Sigmoid colon (tissue), 7 donors: Measurements from ENCODE around the gene PIF1. TPM values are rescaled to one million over a fixed set of nuclear protein-coding genes. Genes with fewer than 3 reads are reported as not detected.

ENCODE experiments used
- DNase-seq: peaks from one replicate; pipeline ENCODE4 v3.0.0-alpha.2; 2019
- H3K27ac ChIP-seq, 4 donors: fragments of 200-600 bp; sonication (generic); one replicate each; pipeline ENCODE4 v1.5.1; 2016 to 2019; ENCODE audit warnings: mild to moderate bottlenecking in 1 of 4
- H3K27me3 ChIP-seq, 3 donors: fragments of 200-600 bp; sonication (generic); one replicate each; pipeline ENCODE4 v1.5.1; 2019; ENCODE audit warnings: mild to moderate bottlenecking in 1 of 3
- H3K36me3 ChIP-seq, 4 donors: fragments of 200-600 bp; sonication (generic); one replicate each; pipeline ENCODE4 v1.5.1; 2016 to 2019
- H3K4me1 ChIP-seq, 4 donors: fragments of 200-600 bp; sonication (generic); one replicate each; pipeline ENCODE4 v1.5.1; 2017 to 2019
- H3K4me3 ChIP-seq, 4 donors: fragments of 200-600 bp; sonication (generic); one replicate each; pipeline ENCODE4 v1.5.1; 2017 to 2019; ENCODE audit warnings: mild to moderate bottlenecking in 2 of 4, moderate library complexity in 1 of 4
- H3K9me3 ChIP-seq, 4 donors: fragments of 200-600 bp in 3 of 4; sonication (generic) in 3 of 4; one replicate each; pipeline versions ENCODE4 v1.5.1 to v1.6.1; 2013 to 2019
- EP300 ChIP-seq, 4 donors: sonication (generic); formaldehyde crosslinking; IDR thresholded peaks; one replicate each; pipeline ENCODE4 v1.6.1; 2017; ENCODE audit warnings: antibody characterized with exemption in 4 of 4
- POLR2A ChIP-seq, 2 donors: fragments of 450-650 bp; IDR thresholded peaks; one replicate each; pipeline ENCODE4 v1.6.1; 2016; ENCODE audit warnings: antibody characterized with exemption in 2 of 2, mild to moderate bottlenecking in 2 of 2, moderate library complexity in 2 of 2
- POLR2AphosphoS5 ChIP-seq, 4 donors: sonication (generic); formaldehyde crosslinking; IDR thresholded peaks; one replicate each; pipeline ENCODE4 v1.6.1; 2017; ENCODE audit warnings: antibody characterized with exemption in 4 of 4
- WGBS, 2 donors: extraction: QIAGEN DNeasy Blood & Tissue Kit; methylation state at CpG; one replicate each; pipeline ENCODE4 v1.1.7; 2013; 5-methylcytosine and 5-hydroxymethylcytosine counted together
- intact Hi-C: fragments of 100-400 bp; cut with DNase I; formaldehyde crosslinking; loops from one replicate; pipeline ENCODE4 v1.15.1; 2023
- polyA plus RNA-seq, 3 donors: library from polyadenylated mRNA; stranded (reverse); fragments of 200-250 nt; gene quantifications; one replicate each; pipeline ENCODE4 v1.2.3, GENCODE V29; 2013
- total RNA-seq, 4 donors: library from RNA; depleted of rRNA; stranded (reverse); fragments of >200 nt; gene quantifications; one replicate each; pipeline ENCODE4 v1.1.0, GENCODE V29; 2016
- TF ChIP-seq, protein P1 (sequence below), 4 experiments: fragments of 450-650 bp in 3 of 4; fragments of 200-600 bp in 1 of 4; IDR thresholded peaks; one replicate each; pipeline ENCODE4 v1.5.1; 2016 to 2019; ENCODE audit warnings: antibody characterized with exemption in 4 of 4, mild to moderate bottlenecking in 3 of 4, moderate library complexity in 2 of 4
- donor health status: healthy with polysubstance abuse.
- donor health status: Bipolar disorder and iron deficiency.
- donor health status: healthy.

Gene PIF1
- total and polyA plus RNA-seq, 7 donors = 0.69 to 12.9 (median 2.4) TPM

DNA sequence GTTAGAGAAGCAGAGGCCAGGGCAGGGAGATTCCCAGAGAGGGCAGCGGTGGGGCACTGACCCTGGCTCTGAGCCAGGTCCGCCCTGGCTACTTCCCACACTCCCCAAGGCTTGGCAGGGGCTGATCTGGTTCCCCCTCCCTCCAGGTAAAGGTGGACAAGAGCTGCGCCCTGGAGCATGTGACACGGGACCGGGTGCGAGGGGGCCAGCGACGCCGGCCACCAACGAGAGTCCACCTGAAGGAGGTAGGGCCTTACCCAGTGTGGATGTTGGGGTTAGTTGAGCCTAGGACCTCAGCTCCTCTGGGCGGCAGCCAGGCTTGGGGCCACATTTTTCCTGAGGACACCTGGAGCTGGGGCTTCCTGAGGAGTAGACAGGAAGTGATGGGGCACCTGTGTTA lies 35.9 kb upstream of the PIF1 start:
- Histone ChIP-seq H3K27ac (peak overlapping the region in 2 of 4 donors; percentile 4 to 29), H3K9me3 (no peaks in the 10 kb centered on the region), H3K4me1 (peaks cover 0 to 58% (median 44%) of the 10 kb centered on the region in 4 donors), H3K4me3 (no peak overlapping the region), H3K27me3 (no peaks in the 10 kb centered on the region), H3K36me3 (peaks cover 21 to 65% (median 33%) of the 10 kb centered on the region in 4 donors)
- TF ChIP-seq, protein P1, sequence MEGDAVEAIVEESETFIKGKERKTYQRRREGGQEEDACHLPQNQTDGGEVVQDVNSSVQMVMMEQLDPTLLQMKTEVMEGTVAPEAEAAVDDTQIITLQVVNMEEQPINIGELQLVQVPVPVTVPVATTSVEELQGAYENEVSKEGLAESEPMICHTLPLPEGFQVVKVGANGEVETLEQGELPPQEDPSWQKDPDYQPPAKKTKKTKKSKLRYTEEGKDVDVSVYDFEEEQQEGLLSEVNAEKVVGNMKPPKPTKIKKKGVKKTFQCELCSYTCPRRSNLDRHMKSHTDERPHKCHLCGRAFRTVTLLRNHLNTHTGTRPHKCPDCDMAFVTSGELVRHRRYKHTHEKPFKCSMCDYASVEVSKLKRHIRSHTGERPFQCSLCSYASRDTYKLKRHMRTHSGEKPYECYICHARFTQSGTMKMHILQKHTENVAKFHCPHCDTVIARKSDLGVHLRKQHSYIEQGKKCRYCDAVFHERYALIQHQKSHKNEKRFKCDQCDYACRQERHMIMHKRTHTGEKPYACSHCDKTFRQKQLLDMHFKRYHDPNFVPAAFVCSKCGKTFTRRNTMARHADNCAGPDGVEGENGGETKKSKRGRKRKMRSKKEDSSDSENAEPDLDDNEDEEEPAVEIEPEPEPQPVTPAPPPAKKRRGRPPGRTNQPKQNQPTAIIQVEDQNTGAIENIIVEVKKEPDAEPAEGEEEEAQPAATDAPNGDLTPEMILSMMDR (IDR thresholded peaks at IDR 0.05) = no peak
- TF ChIP-seq POLR2A (IDR thresholded peaks at IDR 0.05) (no peak), EP300 (IDR thresholded peaks at IDR 0.05) (no peak), POLR2AphosphoS5 (IDR thresholded peaks at IDR 0.05) (no peak)
- DNase-seq = no peak
- 94 to 96% methylated on average over 11 of the region's 11 CpGs for WGBS, 2 donors
- intact Hi-C loops = no loop called here

DNA sequence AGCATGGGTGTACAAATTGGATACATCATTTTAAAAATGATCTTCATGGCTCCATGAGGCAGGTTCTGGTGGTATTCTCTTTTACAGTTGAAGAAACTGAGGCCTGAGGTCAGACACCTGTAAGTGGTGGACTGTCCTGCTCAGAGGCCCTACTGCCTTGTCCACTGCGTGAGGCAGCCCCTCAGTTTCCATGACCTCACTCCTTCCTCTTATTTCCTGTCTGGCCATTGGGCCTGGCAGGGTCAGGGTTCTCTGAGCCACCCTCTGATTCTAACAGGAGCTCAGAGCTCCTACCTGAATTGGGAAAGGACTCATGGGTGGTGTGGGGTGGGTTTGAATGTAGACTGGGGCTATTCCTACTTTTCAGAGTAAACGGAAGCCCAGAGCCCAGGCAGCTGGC lies 33.8 kb upstream of the PIF1 start:
- no peak for DNase-seq
- H3K36me3 ChIP-seq = peaks cover 14 to 65% (median 27%) of the 10 kb centered on the region in 4 donors
- TF ChIP-seq EP300 (IDR thresholded peaks at IDR 0.05) = no peak
- no peak for TF ChIP-seq POLR2A (IDR thresholded peaks at IDR 0.05)

DNA sequence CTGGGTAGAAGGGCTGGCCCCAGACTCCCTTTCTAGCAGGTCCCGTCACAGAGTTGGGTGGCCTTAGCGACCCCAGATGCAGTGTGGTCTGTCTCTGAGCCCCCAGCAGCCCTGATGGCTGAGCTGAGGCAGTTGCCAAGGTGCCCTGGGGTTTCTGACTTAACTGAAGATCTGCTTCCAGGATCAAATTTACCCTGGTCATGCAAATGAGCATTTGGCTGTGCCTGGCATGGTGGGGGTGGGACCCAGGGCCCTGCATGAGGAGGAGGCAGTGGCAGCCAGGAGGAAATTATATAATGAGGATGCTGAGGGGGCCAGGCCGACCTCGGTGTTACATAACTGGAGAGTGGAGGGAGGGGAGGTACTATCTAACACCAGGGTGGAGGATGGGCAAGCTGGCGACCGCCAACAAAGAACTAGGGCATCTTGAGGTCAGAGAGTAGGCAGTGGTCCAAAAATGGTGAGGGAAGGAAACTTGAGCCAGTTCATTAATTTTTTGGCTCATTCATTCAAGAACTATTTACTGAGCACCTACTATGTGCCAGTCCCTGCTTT lies 32.7 kb upstream of the PIF1 start:
- H3K27me3 ChIP-seq = no peaks in the 10 kb centered on the region
- H3K36me3 ChIP-seq = peaks cover 14 to 63% (median 26%) of the 10 kb centered on the region in 4 donors
- H3K4me3 ChIP-seq = no peak overlapping the region
- 62 to 80% methylated on average over 6 of the region's 6 CpGs for WGBS, 2 donors
- DNase-seq = no peak
- intact Hi-C loops = no loop called here
- peaks cover 0 to 69% (median 62%) of the 10 kb centered on the region in 4 donors for H3K4me1 ChIP-seq
- TF ChIP-seq POLR2AphosphoS5 (IDR thresholded peaks at IDR 0.05) = no peak
- TF ChIP-seq, protein P1 (IDR thresholded peaks at IDR 0.05) = no peak
- no peak for TF ChIP-seq EP300 (IDR thresholded peaks at IDR 0.05)
- TF ChIP-seq POLR2A (IDR thresholded peaks at IDR 0.05) = no peak
- no peaks in the 10 kb centered on the region for H3K9me3 ChIP-seq
- peak overlapping the region; percentile 79 to 98 (median 87) for H3K27ac ChIP-seq

More for the DNA sequence above, 33.8 kb upstream of the PIF1 start:
- H3K27me3 ChIP-seq = no peaks in the 10 kb centered on the region
- intact Hi-C loops = no loop called here
- 82 to 90% methylated on average over 2 of the region's 2 CpGs for WGBS, 2 donors
- H3K27ac ChIP-seq = peak overlapping the region in 2 of 4 donors; percentile 92 to 98
- H3K4me1 ChIP-seq = peaks cover 0 to 60% (median 54%) of the 10 kb centered on the region in 4 donors
- H3K4me3 ChIP-seq = no peak overlapping the region
- no peaks in the 10 kb centered on the region for H3K9me3 ChIP-seq

DNA sequence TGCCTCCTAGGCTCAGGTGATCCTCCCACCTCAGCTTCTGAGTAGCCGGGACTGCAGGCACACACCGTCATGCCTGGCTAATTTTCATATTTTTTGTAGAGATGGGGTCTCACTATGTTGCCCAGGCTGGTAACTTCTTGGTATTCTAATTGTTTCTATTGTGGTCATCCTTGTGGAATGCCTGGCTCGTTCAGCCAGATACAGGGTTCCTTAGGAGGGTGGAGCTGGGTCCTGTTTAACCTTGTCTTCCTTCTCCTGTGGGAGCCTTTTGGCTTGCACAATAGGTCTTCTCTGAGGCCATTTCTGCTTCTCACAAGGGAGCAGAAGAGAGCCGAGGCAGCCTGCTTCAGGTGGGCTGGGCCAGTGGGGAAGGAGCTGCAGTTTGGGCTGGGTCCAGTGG lies 32.0 kb upstream of the PIF1 start:
- peaks cover 14 to 60% (median 26%) of the 10 kb centered on the region in 4 donors for H3K36me3 ChIP-seq
- intact Hi-C loops = no loop called here
- DNase-seq = no peak
- TF ChIP-seq POLR2A (IDR thresholded peaks at IDR 0.05) = no peak
- TF ChIP-seq, protein P1 (IDR thresholded peaks at IDR 0.05) = no peak
- no peak for TF ChIP-seq EP300 (IDR thresholded peaks at IDR 0.05)
- WGBS, 2 donors = 76 to 77% methylated on average over 4 of the region's 4 CpGs
- H3K4me1 ChIP-seq = peaks cover 0 to 76% (median 67%) of the 10 kb centered on the region in 4 donors
- no peak overlapping the region for H3K4me3 ChIP-seq
- no peaks in the 10 kb centered on the region for H3K27me3 ChIP-seq
- no peaks in the 10 kb centered on the region for H3K9me3 ChIP-seq
- peak overlapping the region; percentile 79 to 98 (median 87) for H3K27ac ChIP-seq

DNA sequence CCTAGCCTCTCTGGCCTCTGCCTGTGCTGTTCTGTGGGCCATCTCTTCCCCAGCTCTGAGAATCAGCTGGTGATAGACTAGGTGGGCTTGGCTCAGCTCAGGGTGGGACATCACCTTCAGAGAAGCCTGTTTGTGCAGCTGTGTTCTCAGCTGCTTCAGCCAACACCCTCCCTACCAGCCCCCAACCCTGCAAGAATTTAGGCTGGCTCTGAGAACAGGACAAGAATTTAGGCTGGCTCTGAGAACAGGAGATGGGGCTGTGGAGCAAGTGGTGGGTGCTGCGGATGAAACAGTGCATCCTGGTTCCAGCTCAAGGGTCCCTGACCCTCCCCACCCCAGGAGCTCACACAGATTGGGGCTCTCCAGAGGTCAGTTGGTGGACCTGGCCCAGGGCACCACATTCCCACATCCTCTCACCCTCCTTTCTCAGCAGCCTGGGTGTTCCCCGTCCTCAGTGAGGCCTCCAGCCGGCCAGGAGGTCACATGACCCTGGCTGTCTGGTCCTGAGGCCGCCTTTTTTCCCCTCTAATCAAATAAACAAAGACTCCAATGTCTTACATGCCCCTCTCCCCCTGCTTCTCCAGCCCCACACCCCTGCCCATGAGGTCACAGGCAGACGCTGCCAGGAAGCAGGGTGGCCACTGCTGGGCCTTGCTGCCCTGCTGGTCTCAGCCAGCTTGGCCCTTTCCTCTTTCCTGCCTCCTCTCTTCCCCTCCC lies 31.1 kb upstream of the PIF1 start:
- Histone ChIP-seq H3K36me3 (peaks cover 14 to 52% (median 24%) of the 10 kb centered on the region in 4 donors), H3K4me3 (no peak overlapping the region), H3K4me1 (peaks cover 0 to 84% (median 75%) of the 10 kb centered on the region in 4 donors), H3K27ac (peak overlapping the region; percentile 79 to 98 (median 87)), H3K27me3 (no peaks in the 10 kb centered on the region), H3K9me3 (no peaks in the 10 kb centered on the region)
- intact Hi-C loops = no loop called here
- WGBS, 2 donors = 57 to 68% methylated on average over 5 of the region's 5 CpGs
- peak; percentile 83 for DNase-seq
- TF ChIP-seq, protein P1 (IDR thresholded peaks at IDR 0.05) = peak in 1 of 4 experiments; percentile 9
- TF ChIP-seq EP300 (IDR thresholded peaks at IDR 0.05) (no peak), POLR2AphosphoS5 (IDR thresholded peaks at IDR 0.05) (peak in 2 of 4 donors; percentile 14 to 31), POLR2A (IDR thresholded peaks at IDR 0.05) (no peak)
